GM10266 (cell line): ENCODE results near the gene ABHD18.
"Not testable (repeated sequence)": the region's sequence is repeated elsewhere in the genome, so short reads cannot be mapped to it uniquely, and the experiment has no call there.

Experiments
- DNase-seq: peaks from one replicate; pipeline ENCODE4 v3.0.0; 2012; ENCODE audit errors: extremely low spot score
- TF ChIP-seq, protein P1 (sequence below): IDR thresholded peaks from 2 replicates; pipeline ENCODE4 v1.5.1; 2012; ENCODE audit warnings: mild to moderate bottlenecking, low read depth; ENCODE audit not compliant: control insufficient read depth, insufficient read depth; ENCODE audit errors: missing control alignments

ABHD18 gene

DNA sequence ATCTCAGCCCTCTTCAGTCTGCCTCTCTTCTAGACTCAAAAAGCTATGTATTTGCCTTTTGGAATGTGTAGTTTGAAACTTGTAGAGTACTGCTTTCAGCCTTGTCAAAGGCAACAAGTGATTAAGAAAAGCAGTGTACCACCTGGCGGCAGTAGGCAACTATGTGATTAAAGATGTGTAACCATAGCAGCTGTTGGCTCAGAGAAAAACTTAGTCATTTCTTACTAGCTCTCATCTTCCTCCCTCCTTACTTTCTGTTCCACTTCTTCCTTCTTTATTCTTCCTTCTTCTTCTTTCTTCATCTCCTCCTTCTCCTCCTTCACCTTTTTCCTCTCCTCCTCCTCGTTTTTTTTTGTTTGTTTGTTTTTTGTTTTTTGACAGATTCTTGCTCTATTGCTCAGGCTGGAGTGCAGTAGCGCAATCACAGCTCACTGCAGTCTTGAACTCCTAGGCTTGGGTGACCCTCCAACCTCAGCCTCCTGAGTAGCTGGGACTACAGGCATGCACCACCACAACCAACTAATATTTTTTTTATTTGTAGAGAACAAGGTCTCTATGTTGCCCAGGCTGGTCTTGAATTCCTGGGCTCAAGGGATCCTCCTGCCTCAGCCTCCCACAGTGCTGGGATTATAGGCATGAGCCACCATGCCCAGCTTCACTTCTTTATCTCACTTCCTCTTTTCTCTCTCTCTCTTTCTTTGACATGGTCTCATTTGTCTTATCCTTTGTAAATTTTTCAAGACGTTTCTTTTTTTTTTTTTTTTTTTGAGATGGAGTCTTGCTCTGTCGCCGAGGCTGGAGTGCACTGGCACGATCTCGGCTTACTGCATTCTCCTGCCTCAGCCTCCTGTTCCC is 32.6 kb downstream of the ABHD18 start:
- peak; percentile 53 for DNase-seq
- TF ChIP-seq, protein P1, sequence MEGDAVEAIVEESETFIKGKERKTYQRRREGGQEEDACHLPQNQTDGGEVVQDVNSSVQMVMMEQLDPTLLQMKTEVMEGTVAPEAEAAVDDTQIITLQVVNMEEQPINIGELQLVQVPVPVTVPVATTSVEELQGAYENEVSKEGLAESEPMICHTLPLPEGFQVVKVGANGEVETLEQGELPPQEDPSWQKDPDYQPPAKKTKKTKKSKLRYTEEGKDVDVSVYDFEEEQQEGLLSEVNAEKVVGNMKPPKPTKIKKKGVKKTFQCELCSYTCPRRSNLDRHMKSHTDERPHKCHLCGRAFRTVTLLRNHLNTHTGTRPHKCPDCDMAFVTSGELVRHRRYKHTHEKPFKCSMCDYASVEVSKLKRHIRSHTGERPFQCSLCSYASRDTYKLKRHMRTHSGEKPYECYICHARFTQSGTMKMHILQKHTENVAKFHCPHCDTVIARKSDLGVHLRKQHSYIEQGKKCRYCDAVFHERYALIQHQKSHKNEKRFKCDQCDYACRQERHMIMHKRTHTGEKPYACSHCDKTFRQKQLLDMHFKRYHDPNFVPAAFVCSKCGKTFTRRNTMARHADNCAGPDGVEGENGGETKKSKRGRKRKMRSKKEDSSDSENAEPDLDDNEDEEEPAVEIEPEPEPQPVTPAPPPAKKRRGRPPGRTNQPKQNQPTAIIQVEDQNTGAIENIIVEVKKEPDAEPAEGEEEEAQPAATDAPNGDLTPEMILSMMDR, result peak; percentile 45

DNA sequence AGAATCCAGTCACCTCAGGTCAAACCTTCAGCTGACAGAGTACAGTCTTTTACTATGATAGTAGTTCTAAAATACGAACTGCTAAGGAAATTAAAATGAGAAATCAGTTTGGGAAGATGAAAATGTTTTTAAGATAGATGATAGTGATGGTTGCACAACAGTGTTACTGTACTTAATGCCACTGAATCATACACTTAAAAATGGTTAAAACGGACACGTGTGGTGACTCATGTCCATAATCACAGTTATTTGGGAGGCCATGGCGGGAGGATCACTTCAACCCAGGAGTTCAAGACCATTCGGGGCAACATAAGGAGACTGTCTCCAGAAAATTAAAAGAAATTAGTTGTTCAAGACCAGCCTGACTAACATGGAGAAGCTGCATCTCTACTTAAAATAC is 41.4 kb downstream of the ABHD18 start:
- TF ChIP-seq, protein P1, result no peak
- DNase-seq, result no peak

DNA sequence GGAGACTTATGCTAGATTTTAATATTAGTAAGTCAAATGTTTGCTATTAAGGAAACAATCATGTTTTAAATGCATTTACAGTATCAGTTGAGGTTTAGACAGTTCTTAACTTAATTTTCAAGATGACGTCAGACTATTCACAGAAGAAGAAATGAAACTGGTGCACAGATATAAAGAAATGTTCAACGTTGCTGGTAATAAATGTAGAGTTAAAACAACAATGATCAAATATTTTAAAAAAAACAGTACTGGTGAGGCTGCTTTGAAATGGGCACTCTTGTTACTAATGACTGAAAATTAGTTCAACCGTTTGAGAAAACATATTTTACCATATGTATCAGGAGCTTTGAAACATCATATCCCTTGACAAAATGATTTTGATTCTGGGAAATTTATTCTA is 44.2 kb downstream of the ABHD18 start:
- DNase-seq, result no peak
- TF ChIP-seq, protein P1, result no peak

DNA sequence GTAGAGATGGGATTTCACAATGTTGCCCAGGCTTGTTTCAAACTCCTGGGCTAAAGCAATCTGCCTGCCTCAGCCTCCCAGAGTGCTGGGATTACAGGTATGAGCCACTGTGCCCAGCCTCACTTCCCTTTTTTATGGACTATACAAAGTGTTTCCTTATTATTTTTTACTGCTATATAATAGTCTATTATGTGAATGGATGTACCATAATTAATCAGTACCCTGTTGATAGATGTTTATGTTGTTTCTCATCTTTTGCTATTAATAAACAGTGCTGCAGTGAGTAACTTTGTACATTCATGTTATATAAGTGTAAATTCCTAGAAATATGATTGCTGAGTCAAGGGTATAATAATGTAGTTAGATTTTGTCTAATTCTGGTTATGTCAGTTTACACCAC is 60.1 kb downstream of the ABHD18 start:
- no peak for DNase-seq
- TF ChIP-seq, protein P1, result no peak

DNA sequence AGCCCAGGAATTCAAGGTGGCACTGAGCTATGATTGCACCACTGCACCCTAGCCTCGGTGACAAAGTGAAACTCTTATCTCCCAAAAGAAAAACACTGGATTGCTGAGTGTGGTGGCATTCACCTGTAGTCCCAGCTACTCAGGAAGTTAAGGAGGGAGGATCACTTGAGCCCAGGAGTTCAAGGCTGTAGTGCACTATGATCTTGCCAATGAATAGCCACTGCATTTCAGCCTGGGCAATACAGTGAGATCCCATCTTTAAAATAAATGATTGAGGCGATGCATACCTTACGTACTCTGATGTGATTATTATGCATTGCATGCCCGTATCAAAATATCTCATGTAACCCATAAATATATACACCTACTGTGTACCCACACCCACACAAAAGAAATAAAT is 64.7 kb downstream of the ABHD18 start:
- TF ChIP-seq, protein P1, result no peak
- DNase-seq, result no peak

DNA sequence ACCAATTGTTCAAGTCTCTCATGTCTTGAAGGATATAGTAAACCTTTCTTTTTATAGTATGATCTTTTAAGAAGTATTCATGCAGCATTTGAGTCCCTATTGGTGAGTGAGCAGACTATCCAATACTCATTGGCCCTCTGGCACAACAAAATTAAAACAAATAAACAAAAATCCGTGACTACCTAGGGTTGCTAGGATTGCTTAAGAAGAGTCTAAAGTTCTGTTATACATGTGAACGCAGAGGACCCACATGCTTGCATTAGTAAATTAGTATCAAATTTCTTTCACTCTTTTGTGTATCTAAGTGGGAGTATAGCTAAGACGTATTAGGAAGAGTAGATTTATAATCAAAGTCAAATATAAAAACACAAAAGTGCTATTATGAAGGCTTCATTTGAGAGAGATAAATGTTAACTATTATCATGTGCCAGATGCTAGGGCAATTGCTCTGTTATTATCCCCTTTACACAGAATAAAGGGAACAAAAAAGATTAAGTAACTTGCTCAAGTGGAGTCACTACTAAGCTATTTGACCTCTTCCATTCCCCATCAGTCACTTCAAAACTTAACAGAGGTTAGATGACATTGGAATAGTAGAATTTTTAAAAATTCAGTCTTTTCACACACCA is 66.7 kb downstream of the ABHD18 start:
- no peak for DNase-seq
- TF ChIP-seq, protein P1, result no peak

DNA sequence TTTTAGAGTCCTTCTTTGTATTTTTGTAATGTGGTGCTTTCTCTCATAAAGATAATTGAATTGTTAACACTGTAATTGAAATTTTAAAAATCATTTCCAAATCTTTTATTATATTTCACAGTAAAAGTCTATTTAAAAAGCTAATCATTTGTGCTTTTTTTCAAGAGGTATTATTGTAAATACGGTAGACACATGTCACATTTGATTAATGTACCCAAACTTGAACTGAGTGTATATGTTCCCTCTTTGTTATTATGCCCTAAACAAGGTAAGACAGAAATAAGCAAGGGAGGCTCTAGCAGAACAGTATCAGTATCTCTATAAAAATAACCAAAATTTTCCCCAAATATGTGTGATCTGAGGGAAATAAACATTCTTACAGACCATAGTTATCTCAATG is 74.4 kb downstream of the ABHD18 start:
- TF ChIP-seq, protein P1, result no peak
- no peak for DNase-seq

DNA sequence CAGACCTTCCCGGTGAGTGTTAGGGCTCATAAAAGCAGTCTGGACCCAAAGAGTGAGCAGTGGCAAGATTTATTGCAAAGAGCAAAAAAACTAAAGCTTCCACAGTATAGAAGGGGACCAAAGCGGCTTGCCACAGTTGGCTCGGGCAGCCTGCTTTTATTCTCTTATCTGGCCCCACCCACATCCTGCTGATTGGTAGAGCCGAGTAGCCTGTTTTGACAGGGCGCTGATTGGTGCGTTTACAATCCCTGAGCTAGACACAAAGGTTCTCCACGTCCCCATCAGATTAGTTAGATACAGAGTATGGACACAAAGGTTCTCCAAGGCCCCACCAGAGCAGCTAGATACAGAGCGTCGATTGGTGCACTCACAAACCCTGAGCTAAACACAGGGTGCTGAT is 81.8 kb downstream of the ABHD18 start:
- not testable (repeated sequence) for DNase-seq

DNA sequence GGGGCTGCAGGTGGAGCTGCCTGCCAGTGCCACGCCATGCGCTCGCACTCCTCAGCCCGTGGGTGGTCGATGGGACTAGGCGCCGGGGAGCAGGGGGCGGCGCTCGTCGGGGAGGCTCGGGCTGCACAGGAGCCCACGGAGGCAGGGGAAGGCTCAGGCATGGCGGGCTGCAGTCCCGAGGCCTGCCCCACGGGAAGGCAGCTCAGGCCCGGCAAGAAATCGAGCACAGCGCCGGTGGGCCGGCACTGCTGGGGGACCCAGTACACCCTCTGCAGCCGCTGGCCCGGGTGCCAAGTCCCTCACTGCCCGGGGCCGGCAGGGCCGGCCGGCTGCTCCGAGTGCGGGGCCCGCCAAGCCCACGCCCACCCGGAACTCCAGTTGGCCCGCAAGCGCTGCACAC is 82.3 kb downstream of the ABHD18 start:
- not testable (repeated sequence) for DNase-seq
